Tibial artery (tissue), 4 donors: Measurements from ENCODE around the gene MAP2K6.
A peak's percentile ranks its signal among the peaks of the same experiment; 100 is the strongest.
"Not testable (repeated sequence)": the region's sequence is repeated elsewhere in the genome, so short reads cannot be mapped to it uniquely, and the experiment has no call there.

Experiments
- DNase-seq, 2 donors: peaks; one replicate each; pipeline ENCODE4 v3.0.0-alpha.2; 2019
- H3K27ac ChIP-seq, 2 donors: fragments of 200-600 bp; sonication (generic) in 1 of 2; 1 replicate in 1 of 2; 2 replicates in 1 of 2; pipeline ENCODE4 v1.5.1; 2018 to 2019; ENCODE audit warnings: mild to moderate bottlenecking in 1 of 2
- H3K27me3 ChIP-seq, 2 donors: fragments of 200-600 bp; sonication (generic) in 1 of 2; one replicate each; pipeline versions ENCODE4 v1.5.1 to v1.6.0; 2016 to 2019
- H3K36me3 ChIP-seq, 3 donors: fragments of 200-600 bp; sonication (generic) in 2 of 3; one replicate each; pipeline ENCODE4 v1.5.1; 2016 to 2019; ENCODE audit warnings: mild to moderate bottlenecking in 2 of 3
- H3K4me1 ChIP-seq, 4 donors: fragments of 200-600 bp; sonication (generic) in 2 of 4; 1 replicate in 3 of 4; 2 replicates in 1 of 4; pipeline ENCODE4 v1.5.1; 2016 to 2019
- H3K4me3 ChIP-seq, 2 donors: fragments of 200-600 bp; sonication (generic) in 1 of 2; 1 replicate in 1 of 2; 2 replicates in 1 of 2; pipeline ENCODE4 v1.5.1; 2018 to 2019; ENCODE audit warnings: mild to moderate bottlenecking in 2 of 2
- H3K9me3 ChIP-seq, 3 donors: fragments of 200-600 bp; sonication (generic) in 1 of 3; one replicate each; pipeline ENCODE4 v1.5.1; 2016 to 2019
- CTCF ChIP-seq, 2 experiments: fragments of 200-600 bp in 1 of 2; fragments of 450-650 bp in 1 of 2; IDR thresholded peaks; one replicate each; pipeline ENCODE4 v1.5.1; 2017 to 2019; ENCODE audit warnings: antibody characterized with exemption in 2 of 2, mild to moderate bottlenecking in 1 of 2, moderate library complexity in 1 of 2
- intact Hi-C: fragments of 100-400 bp; cut with DNase I; formaldehyde crosslinking; loops from one replicate; pipeline ENCODE4 v1.15.0; 2023; ENCODE audit warnings: low total_unique reads

Gene MAP2K6

GRCh38 chr17:69473841-69474831 lies 59.6 kb downstream of the MAP2K6 start:
- H3K27me3 ChIP-seq, result no peaks in the 10 kb centered on the region
- peaks cover 0 to 25% (median 9%) of the 10 kb centered on the region in 4 donors for H3K4me1 ChIP-seq
- intact Hi-C loops, result no loop called here
- no peak for TF ChIP-seq CTCF (IDR thresholded peaks at IDR 0.05)
- no peak overlapping the region for H3K4me3 ChIP-seq
- H3K9me3 ChIP-seq, result no peaks in the 10 kb centered on the region
- DNase-seq, result no peak
- H3K27ac ChIP-seq, result peak overlapping the region in 1 of 2 donors; percentile 1
- no peaks in the 10 kb centered on the region for H3K36me3 ChIP-seq

GRCh38 chr17:69477204-69477902 lies 62.9 kb downstream of the MAP2K6 start:
- Histone ChIP-seq H3K36me3 (no peaks in the 10 kb centered on the region), H3K4me1 (peaks cover 0 to 44% (median 25%) of the 10 kb centered on the region in 4 donors), H3K27ac (no peak overlapping the region), H3K9me3 (no peaks in the 10 kb centered on the region), H3K4me3 (no peak overlapping the region), H3K27me3 (no peaks in the 10 kb centered on the region)
- no peak for TF ChIP-seq CTCF (IDR thresholded peaks at IDR 0.05)
- intact Hi-C loops, result no loop called here
- DNase-seq, result no peak

GRCh38 chr17:69477903-69478266 lies 63.4 kb downstream of the MAP2K6 start:
- Histone ChIP-seq H3K27me3 (no peaks in the 10 kb centered on the region), H3K36me3 (no peaks in the 10 kb centered on the region), H3K9me3 (no peaks in the 10 kb centered on the region), H3K27ac (no peak overlapping the region), H3K4me1 (peaks cover 0 to 44% (median 25%) of the 10 kb centered on the region in 4 donors), H3K4me3 (no peak overlapping the region)
- intact Hi-C loops, result no loop called here
- DNase-seq, result no peak
- no peak for TF ChIP-seq CTCF (IDR thresholded peaks at IDR 0.05)

GRCh38 chr17:69478916-69479315 lies 64.4 kb downstream of the MAP2K6 start:
- no peaks in the 10 kb centered on the region for H3K36me3 ChIP-seq
- peaks cover 0 to 36% (median 21%) of the 10 kb centered on the region in 4 donors for H3K4me1 ChIP-seq
- H3K9me3 ChIP-seq, result no peaks in the 10 kb centered on the region
- no peaks in the 10 kb centered on the region for H3K27me3 ChIP-seq
- no peak overlapping the region for H3K27ac ChIP-seq
- H3K4me3 ChIP-seq, result no peak overlapping the region
- no peak for DNase-seq
- intact Hi-C loops, result no loop called here
- TF ChIP-seq CTCF (IDR thresholded peaks at IDR 0.05), result no peak

- H3K4me3 ChIP-seq, H3K9me3 ChIP-seq, H3K36me3 ChIP-seq, intact Hi-C loops, H3K27me3 ChIP-seq: not testable (repeated sequence)
- peak in 1 of 2 donors; percentile 33 for DNase-seq
- peak overlapping the region; percentile 49 to 62 for H3K27ac ChIP-seq
- peaks cover 0 to 32% (median 18%) of the 10 kb centered on the region in 4 donors for H3K4me1 ChIP-seq
Measured at GRCh38 chr17:69479756-69480155, 65.3 kb downstream of the MAP2K6 start.

GRCh38 chr17:69480245-69480644 lies 65.7 kb downstream of the MAP2K6 start:
- H3K27me3 ChIP-seq, result no peaks in the 10 kb centered on the region
- intact Hi-C loops, result no loop called here
- H3K4me1 ChIP-seq, result peaks cover 0 to 35% (median 18%) of the 10 kb centered on the region in 4 donors
- peak; percentile 76 to 85 for DNase-seq
- H3K27ac ChIP-seq, result peak overlapping the region; percentile 49 to 62
- no peaks in the 10 kb centered on the region for H3K36me3 ChIP-seq
- no peaks in the 10 kb centered on the region for H3K9me3 ChIP-seq
- no peak overlapping the region for H3K4me3 ChIP-seq
- no peak for TF ChIP-seq CTCF (IDR thresholded peaks at IDR 0.05)
